NCI-H146 treated with DMSO at 0.1 percent for 48 hours (cell line): ENCODE results near the gene BCHE.

ENCODE experiments used
- DNase-seq: peaks from one replicate; lab custom pipeline; 2025; ENCODE audit not compliant: unreplicated experiment; lab: John Stamatoyannopoulos, UW

BCHE gene

GRCh38 chr3:165754219-165755007 is 82.8 kb downstream of the BCHE start:
- DNase-seq = no peak

DNA sequence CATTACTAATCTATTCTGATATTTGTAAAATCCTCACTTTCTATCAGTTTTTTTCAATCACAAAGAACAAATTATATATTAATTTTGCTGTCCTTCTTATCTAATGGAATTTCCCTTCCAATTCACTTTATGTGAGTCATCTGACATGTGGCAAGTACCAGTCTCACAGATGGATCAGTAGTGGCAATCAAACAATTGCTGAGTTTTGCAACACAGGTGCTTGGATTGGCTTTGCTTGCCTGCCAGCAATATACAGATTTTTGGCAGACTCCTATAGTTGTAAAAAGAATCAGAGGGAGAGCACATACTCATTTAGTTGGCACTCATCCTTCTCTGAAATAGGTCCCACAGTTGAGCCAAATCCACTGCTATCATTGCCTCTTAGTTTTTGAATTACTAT is 83.7 kb downstream of the BCHE start:
- DNase-seq = no peak

- no peak for DNase-seq
Observed at GRCh38 chr3:165751637-165752036, 85.6 kb downstream of the BCHE start.

DNA sequence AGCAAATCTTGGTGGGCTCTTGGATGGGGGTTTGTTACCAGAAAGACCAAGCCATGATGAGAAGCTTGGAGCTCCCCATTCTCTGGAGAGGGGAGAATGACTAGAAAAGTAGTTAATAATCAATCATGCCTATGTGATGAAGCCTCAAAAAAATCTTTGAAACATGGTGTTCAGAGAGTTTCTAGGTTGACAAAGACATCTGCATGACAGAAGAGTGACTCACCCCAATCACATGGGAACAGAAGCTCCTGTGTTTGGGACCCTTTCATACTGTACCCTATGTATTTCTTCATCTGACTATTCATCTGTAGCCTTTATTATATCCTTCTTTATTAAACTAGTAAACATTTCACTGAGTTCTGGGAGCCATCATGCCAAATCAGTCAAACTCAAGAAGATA is 87.4 kb downstream of the BCHE start:
- DNase-seq = no peak

DNA sequence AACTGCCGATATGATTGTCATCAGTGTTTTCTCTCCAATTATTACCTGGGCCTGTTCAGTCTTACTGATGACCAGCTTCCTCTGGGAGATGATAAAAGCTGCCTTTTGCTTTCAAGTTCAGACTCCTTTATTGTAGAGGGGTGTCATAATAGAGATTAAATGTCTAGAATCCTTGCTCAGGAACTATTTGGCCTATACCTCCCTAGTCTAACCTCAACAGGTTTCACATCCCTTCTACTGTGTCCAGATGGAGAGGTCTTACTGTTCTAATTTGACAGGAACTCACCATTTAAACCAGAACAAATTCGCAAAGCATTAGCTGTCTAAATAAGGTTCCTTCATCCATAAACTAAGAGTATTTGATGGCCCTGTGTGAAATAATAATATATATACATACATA is 88.0 kb downstream of the BCHE start:
- no peak for DNase-seq

- no peak for DNase-seq
Observed at GRCh38 chr3:165748094-165748493, 89.1 kb downstream of the BCHE start.

DNA sequence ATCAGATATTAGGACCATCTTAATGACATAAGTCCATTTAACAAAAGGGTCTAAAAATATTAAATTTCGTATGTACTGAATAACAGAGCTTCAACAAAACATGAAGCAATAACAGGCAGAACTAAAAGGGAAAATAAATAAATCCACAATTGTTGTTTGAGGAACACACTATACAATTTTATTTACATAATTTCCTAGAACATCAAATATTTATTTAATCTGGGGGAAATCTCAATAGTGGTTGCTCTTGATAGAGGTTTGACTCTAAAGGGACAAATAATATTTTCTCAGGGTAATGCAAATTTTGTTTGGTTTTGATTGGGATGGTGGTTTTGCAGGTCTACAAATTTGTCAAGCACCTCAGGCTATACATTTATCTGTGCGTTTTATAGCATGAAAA is 90.3 kb downstream of the BCHE start:
- no peak for DNase-seq

DNA sequence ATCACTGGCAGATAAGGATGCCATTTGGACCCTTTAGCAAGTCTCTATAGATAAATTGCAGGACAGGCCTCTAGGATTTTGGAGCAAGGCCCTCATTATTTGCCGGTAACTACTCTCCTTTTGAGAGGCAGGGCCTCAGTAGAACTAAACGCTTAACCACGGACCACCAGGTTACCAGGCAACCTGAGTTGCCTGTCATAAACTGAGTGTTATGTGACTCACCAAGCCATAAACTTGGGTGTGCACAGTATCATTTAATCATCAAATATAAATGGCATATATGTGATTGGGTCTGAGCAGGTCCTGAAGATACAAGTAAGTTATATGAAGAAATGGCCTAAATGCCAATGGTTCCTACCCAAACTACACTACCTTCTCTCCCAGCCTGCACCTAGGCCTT is 93.2 kb downstream of the BCHE start:
- DNase-seq = no peak

DNA sequence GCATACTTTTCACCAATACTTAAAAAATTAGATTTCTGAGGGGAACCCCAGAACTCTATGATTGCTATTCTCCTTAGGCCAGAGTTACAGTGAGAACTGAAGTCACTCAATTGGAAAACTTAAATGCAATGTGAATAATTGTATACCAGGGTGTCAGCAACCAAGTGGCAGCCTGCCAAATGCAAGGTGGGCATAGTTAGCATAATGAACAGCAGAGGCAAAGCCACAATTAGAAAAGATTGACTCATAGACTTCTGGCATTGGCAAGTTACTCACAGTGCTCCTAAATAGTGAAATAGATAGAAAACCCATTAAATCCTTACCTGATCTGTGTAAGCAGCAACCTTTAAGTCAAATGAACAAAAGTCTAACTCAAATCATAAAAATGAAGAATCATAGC is 94.9 kb downstream of the BCHE start:
- DNase-seq = no peak

DNA sequence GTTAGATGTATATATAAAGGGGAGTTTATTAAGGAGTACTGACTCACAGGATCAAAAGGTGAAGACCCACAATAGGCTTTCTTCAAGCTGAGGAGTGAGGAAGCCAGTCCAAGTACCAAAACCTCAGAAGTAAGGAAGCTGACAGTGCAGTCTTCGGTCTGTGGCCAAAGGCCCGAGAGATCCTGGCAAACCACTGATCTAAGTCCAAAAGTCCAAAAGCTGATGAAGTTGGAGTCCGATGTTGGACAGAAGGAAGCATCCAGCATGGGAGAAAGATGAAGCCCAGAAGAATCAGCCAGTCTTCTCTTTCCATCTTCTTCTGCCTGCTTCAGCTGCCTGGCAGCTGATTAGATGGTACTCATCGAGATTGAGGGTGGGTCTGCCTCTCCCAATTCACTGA is 107.5 kb downstream of the BCHE start:
- no peak for DNase-seq

DNA sequence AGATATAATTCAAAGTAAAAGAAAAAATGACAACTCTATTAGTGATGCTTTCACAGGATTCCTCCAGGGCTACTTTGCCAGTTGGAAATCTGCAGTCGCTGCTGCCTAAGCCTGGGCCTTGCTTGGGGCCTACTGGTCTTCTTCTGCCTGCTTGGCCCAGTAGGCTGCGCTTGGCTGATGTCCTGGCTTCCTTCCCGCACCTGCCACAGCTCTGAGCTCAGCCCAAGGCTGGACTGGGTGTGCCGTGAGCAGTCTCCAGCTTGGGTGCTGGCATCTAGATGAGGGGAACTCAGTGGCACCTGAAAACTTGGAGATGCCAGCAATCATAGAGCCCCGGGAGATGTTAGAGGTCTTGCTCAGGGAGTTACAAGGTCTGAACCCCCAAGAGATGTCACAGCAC is 108.3 kb downstream of the BCHE start:
- DNase-seq = no peak

DNA sequence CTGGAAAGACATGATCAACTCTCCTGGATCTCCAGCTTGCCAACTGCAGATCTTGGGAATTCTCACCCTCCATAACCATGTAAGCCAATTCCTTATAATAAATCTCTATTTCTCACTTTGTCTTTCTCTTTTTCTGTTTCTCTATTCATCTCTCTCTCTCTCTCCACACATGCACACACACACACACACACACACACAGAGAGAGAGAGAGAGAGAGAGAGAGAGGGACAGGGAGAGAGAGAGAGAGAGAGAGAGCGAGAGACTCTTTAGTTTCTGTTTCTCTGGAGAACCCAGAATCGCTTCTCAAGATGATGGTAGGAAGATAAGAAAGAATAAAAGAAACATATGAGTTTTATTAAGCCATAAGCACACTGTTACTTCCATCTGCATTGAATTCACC is 111.9 kb downstream of the BCHE start:
- DNase-seq = no peak
